ENCODE measurements around the gene GH1. TPM values are rescaled to one million over a fixed set of nuclear protein-coding genes. Genes with fewer than 3 reads are reported as not detected.
A peak's percentile ranks its signal among the peaks of the same experiment; 100 is the strongest.

The GH1 gene
- total and polyA plus RNA-seq, 10 donors: 0.29 to 1.5 (median 0.72) TPM; not detected in 2

- peak overlapping the region in 4 of 8 donors; percentile 76 to 84 (median 80) for H3K27ac ChIP-seq
- no peaks in the 10 kb centered on the region for H3K27me3 ChIP-seq (replicated peaks in 1 of 7)
- no peaks in the 10 kb centered on the region for H3K36me3 ChIP-seq
- H3K9me3 ChIP-seq: no peaks in the 10 kb centered on the region
- intact Hi-C loops (cut with DNase I; ENCODE audit: low total_unique reads): no loop called here
- H3K4me1 ChIP-seq: peaks cover 10 to 55% (median 28%) of the 10 kb centered on the region in 6 donors
- WGBS, 5 donors: 84 to 93% (median 91%) methylated on average over 22 to 24 of the region's 24 CpGs
- H3K4me3 ChIP-seq: no peak overlapping the region
- TF ChIP-seq CTCF (IDR thresholded peaks at IDR 0.05 in 8 of 11, conservative IDR thresholded peaks at IDR 0.05 in 3 of 11) (no peak), POLR2A (IDR thresholded peaks at IDR 0.05) (no peak), POLR2AphosphoS5 (IDR thresholded peaks at IDR 0.05) (no peak)
- peak; percentile 79 for DNase-seq
Measured at GRCh38 chr17:63944736-63945499, 26.3 kb upstream of the GH1 start.

- no peak overlapping the region for H3K4me3 ChIP-seq
- no peak for DNase-seq
- intact Hi-C loops (cut with DNase I; ENCODE audit: low total_unique reads): no loop called here
- H3K36me3 ChIP-seq: no peaks in the 10 kb centered on the region
- 84 to 95% (median 89%) methylated on average over 9 of the region's 9 CpGs for WGBS, 5 donors
- H3K9me3 ChIP-seq: no peaks in the 10 kb centered on the region
- peaks cover 10 to 57% (median 37%) of the 10 kb centered on the region in 6 donors for H3K4me1 ChIP-seq
- no peaks in the 10 kb centered on the region for H3K27me3 ChIP-seq (replicated peaks in 1 of 7)
- TF ChIP-seq POLR2AphosphoS5 (IDR thresholded peaks at IDR 0.05) (no peak), CTCF (IDR thresholded peaks at IDR 0.05 in 8 of 11, conservative IDR thresholded peaks at IDR 0.05 in 3 of 11) (peak in 1 of 11 experiments; percentile 20)
- no peak overlapping the region for H3K27ac ChIP-seq
Measured at GRCh38 chr17:63943745-63944144, 25.1 kb upstream of the GH1 start.

GRCh38 chr17:63942309-63942985, 23.8 kb upstream of the GH1 start:
- Histone ChIP-seq H3K27me3 (replicated peaks in 1 of 7) (no peaks in the 10 kb centered on the region), H3K36me3 (no peaks in the 10 kb centered on the region), H3K4me3 (no peak overlapping the region), H3K9me3 (no peaks in the 10 kb centered on the region), H3K27ac (no peak overlapping the region), H3K4me1 (peaks cover 10 to 56% (median 36%) of the 10 kb centered on the region in 6 donors)
- peak; percentile 64 for DNase-seq
- intact Hi-C loops (cut with DNase I; ENCODE audit: low total_unique reads): no loop called here
- TF ChIP-seq POLR2A (IDR thresholded peaks at IDR 0.05) (no peak), CTCF (IDR thresholded peaks at IDR 0.05 in 8 of 11, conservative IDR thresholded peaks at IDR 0.05 in 3 of 11) (no peak), POLR2AphosphoS5 (IDR thresholded peaks at IDR 0.05) (no peak)
- WGBS, 5 donors: 90 to 97% (median 94%) methylated on average over 17 to 21 of the region's 21 CpGs

- 84 to 89% (median 84%) methylated on average over 23 of the region's 23 CpGs for WGBS, 5 donors
- peak; percentile 80 for DNase-seq
- TF ChIP-seq CTCF (IDR thresholded peaks at IDR 0.05 in 8 of 11, conservative IDR thresholded peaks at IDR 0.05 in 3 of 11) (no peak), POLR2AphosphoS5 (IDR thresholded peaks at IDR 0.05) (peak in 2 of 3 donors; percentile 28 to 83), POLR2A (IDR thresholded peaks at IDR 0.05) (no peak)
- Histone ChIP-seq H3K27ac (no peak overlapping the region), H3K36me3 (no peaks in the 10 kb centered on the region), H3K4me3 (no peak overlapping the region), H3K4me1 (peaks cover 10 to 49% (median 29%) of the 10 kb centered on the region in 6 donors), H3K27me3 (replicated peaks in 1 of 7) (no peaks in the 10 kb centered on the region), H3K9me3 (no peaks in the 10 kb centered on the region)
- intact Hi-C loops (cut with DNase I; ENCODE audit: low total_unique reads): no loop called here
Measured at GRCh38 chr17:63941751-63942150, 23.1 kb upstream of the GH1 start.

Measured in spleen (tissue), 11 donors.